Stimulated activated CD8-positive, alpha-beta memory T cell treated with anti-CD3 and anti-CD28 coated beads, Interleukin-15, amount 100 ng/mL, for 4 hours (primary cell): ENCODE data around the gene ZNF747.
"Not testable (repeated sequence)": the region's sequence is repeated elsewhere in the genome, so short reads cannot be mapped to it uniquely, and the experiment has no call there.

Experiments used
- DNase-seq, 2 donors: peaks; one replicate each; pipeline ENCODE4 v3.0.0-alpha.2; 2020; ENCODE audit warnings: low read depth in 2 of 2

ZNF747 gene

GRCh38 chr16:30535106-30535776 lies 583 bp upstream of the ZNF747 start:
- peak in 1 of 2 donors; percentile 19 for DNase-seq

GRCh38 chr16:30533748-30534367 lies 800 bp downstream of the ZNF747 start:
- DNase-seq = no peak

DNA sequence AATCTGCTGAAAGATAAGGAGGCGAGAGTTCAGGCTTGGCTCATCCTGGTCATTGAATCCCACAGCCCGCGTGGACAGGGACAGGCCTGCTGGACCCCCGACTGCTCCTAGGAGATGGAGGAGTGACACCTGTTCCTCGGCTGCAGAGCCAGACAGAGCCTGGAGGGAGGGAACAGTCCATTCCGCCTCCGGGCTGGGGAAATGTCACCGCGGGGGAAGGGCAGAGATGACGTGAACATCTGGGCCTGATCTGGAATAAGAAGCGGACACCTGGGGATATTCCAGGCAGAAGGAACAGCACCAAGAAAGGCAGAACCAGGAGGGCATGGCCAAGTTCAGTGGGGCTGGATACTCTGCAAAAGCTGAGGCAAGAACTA lies 1.5 kb downstream of the ZNF747 start:
- no peak for DNase-seq

DNA sequence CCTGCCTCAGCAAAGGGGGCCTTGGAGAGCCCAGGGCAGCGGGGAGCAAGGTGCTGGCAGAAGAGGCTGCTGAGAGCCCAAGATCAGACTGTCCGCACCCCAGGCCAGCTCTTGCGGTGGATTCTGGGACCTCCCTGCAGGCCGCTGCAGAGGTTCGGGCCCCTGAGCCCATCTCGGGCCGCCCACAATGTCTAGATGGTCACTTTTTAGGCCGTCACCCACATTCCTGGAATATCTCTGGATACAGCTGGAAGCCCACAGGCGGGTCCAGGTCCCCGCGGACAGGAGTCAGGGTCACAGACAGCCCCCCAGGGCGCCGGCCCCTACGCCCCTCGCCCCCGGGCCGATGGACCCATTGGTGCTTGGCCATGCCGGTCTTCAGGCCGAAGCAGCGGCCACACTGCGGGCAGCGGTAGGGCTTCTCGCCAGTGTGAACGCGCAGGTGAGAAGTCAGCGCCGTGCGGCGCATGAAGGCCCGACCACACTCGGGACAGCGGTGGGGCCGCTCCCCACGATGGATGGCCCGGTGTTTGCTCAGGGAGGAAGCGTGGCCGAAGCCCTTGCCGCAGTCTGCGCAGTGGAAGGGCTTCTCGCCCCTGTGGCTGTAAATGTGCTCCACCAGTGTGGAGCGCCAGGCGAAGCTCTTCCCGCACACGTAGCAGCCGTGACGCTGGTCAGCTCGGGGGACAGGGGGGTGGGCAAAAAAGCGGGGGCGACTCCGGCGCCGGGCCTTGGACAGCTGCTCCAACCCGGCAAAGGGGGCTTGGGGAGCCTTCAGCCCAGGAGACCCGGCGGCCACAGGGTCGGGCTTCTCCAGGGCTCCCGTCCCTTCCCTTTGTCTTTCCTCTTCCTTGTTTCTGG lies 2.1 kb downstream of the ZNF747 start:
- no peak for DNase-seq

DNA sequence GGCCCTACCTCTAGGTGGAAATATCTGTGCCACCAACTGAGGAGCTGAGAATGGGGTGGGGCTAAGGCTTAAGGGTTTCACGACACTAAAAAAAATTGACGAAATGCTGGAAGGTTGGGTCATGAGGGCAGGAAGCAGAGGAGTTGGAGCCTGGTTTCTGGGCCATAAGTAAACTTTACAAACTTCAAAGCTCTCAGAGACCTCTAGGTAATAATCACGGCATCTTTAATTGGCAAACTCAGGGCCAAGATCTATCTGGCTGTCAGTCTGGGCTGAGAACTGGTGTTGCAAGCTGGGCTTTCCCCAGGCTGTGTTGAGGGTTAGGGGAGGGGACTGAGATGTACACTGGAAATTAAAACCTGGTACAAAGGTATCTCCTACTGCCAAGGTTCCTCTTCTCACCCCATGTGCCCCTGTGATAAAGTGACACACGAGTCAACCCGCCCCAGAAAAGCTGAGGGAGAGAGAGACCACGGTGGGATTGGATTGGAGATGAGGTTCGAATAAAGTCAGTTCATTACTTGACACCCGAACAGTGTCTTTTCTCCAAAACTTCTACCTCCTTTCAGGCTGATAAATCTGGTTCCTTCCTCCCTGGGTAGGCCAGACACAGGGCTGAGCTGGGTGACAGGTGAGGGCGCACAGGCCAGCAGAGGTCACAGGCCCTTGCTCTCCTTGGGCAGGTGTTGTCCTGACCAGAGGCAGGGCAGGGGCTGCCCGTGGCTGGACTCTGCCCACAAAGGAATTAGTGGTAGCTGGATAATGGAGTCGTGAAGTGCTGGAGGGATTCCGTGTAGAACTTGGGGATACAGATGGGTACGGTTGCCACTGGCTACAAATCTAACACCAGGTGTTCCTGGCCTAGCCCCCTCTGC lies 4.3 kb downstream of the ZNF747 start:
- DNase-seq = no peak

DNA sequence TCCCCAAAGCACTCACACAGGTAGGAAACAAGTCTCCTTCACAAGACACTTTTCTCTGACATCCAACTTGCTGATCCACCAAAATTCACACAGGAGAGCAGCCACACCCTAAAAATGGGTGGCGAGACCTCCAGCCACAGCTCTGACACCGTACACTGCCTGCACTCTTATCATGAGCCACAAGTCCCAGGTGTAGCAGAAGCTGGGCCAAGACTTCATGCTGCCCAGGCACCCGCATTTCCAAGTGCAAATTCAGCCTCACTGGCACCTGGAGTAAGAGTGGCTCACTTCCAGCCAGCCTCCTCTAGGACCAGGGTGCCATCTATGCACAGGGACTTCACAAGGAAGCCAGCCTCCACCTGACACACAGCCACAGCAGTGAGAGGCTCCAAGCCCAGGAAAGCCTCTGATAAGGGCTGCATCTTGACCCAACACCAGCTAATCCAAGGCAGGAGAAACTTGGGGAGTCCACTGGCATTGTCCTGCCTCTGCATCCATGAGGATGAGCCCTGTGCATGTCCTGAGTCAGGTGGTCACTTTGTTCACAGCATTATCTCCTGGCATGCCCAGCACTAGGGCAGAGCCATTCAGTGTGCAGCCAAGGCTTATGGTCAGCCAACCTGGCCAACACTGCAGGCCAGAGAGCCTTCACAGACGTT lies 5.7 kb downstream of the ZNF747 start:
- no peak for DNase-seq

GRCh38 chr16:30527635-30528178 lies 7.0 kb downstream of the ZNF747 start:
- DNase-seq = no peak

DNA sequence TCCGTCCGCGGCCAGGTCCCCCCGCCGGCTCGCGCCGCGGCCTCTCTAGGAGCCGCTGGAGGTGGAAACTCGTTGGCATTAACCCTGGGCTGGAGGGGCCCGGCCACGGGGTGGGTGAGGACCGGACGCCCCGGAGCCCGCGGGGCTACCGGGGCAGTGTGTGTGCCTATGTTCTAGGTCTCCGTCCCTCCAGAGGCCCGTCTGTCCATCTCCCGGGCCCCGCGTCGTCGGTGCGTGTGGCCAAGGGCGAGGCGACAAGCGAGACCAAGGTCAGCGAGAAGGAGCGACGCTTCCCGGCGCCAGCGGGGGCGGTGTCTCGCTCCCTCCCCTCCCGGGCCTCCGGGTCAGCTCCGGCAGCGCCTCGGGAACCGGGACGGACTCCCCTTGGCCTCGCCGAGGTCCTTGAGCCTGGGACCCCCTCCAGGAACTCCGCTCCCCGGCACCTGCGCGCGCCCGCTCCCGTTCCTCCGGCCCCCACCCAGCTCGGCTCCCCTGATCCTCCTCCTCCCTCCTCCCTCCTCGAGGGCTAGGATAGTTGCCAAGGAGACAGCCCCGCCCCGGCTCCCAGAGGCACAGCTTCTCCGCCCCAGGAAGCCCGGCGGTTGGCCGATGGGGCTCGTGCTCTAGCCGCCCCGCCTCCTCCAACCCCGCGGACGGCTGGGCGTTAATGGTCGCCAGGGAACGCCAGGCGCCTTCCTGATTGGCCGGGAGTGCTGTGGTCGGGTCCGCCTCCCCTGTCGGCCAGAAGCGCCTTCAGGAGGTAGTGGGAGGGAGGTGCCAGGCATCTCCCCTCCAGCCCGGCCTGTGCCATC lies 7.6 kb downstream of the ZNF747 start:
- peak; percentile 78 to 83 for DNase-seq

- DNase-seq = no peak
These were observed 8.4 kb downstream of the ZNF747 start, which contains the start of gene ZNF768 for GRCh38 chr16:30526137-30526822. Gene ZNF768, minus strand, starts transcription at chr16:30526566. Its CDS starts 153 bp downstream, at chr16:30526413.

DNA sequence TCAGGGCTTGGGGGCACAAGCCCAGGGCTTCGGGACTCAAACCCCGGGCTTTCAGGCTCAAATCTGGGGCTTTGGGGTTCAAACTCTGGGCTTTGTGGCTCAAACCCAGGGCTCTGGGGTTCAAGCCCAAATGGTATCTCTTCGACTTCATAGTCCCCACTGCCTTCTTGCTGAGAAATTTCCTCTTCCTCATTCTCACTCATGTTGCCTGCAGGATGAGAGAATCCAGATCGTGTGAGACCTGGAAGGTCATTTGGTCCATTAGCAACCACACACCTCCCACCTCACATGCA lies 8.9 kb downstream of the ZNF747 start:
- no peak for DNase-seq

DNA sequence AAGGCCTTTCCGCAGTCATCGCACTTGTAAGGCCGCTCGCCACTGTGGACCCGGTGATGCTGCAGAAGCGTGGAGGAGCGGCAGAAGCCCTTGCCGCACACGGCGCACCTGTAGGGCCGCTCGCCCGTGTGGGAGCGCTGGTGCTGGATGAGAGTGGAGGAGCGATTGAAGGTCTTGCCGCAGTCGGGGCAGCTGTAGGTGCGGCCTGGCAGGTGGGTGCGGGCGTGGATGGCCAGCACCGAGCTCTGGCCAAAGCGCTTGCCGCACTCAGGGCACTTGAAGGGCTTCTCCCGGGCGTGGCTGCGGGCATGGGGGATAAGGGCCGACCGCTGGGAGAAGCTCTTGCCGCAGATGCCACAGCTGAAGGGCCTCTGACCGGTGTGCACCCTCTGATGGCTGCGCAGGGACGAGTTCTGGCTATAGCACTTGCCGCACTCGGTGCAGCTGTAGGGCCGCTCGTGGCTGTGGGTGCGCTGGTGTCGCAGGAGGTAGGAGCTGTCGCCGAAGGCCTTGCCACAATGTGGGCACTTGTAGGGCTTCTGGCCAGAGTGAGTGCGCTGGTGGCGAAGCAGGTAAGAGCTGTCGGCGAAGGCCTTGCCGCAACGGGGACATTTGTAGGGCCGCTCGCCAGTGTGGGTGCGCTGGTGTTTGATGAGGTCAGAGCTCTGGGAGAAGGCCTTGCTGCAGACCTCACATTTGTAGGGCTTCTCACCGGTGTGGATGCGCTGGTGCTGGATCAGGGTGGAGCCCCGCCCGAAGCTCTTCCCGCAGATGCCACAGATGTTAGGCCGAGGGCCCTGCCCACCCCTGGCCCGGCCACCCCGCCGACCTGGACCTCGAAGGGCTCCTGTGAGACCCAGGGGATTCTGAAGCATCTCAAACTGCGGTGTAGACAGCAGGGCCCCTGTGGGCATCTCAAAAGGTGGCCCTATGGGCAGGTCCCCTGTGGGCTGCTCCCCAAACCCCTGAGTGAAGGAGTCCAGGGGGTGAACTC lies 9.8 kb downstream of the ZNF747 start:
- DNase-seq = no peak

GRCh38 chr16:30523768-30524574 lies 10.7 kb downstream of the ZNF747 start:
- no peak for DNase-seq

GRCh38 chr16:30522702-30523463 lies 11.8 kb downstream of the ZNF747 start:
- DNase-seq = not testable (repeated sequence)

DNA sequence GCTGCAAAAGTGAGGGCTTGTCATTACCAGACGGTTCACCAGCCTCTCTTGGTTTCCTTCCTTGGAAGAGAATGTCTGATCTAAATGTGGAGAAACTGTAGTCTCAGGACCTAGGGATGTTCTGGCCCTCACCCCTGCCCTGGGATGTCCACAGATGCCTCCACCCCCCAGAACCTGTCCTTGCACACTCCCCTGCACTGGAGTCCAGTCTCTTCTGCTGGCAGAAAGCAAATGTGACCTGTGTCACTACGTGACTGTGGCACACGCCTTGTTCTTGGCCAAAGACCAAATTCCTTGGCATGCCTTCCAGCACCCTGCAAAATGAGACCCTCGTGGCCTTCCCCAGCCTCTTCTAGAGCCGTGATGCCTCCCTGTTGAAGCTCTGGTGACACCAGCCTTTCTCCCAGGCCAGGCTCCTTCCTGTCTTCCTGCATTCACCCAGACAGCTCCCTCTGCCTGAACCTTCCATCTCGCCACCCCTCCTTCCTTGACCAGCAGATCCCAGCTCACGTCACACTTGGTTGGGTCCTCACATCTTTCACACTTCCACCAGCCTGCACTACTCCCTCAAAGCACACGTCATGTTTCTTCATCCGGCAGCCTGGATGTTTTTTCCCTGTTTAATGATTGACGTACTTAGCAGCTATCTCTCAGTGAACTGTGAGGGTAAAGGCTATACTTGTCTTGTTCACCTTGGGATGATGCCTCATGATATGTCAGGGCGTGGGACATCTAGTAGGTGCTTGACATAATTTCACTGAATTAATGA lies 12.6 kb downstream of the ZNF747 start:
- no peak for DNase-seq

- DNase-seq = no peak
These were observed 13.2 kb downstream of the ZNF747 start for GRCh38 chr16:30521476-30521872.
